OCI-LY7 (cell line): ENCODE results near the gene HNF1A. TPM values are rescaled to one million over a fixed set of nuclear protein-coding genes. Genes with fewer than 3 reads are reported as not detected.

ENCODE experiments used
- BruUV-seq: library from RNA; stranded (reverse); fragments of 400-500 nt; replicated peaks from 2 replicates; lab custom pipeline; 2021; lab: Mats Ljungman, UMichigan
- CTCF ChIA-PET: fragments of 300-600 bp; sonication (Branson Sonifier 250); formaldehyde crosslinking; loops from one replicate; lab custom pipeline; 2022; ENCODE audit warnings: antibody characterized with exemption; ENCODE audit not compliant: unreplicated experiment; lab: Charles Lee
- POLR2A ChIA-PET: fragments of 300-600 bp; sonication (Branson Sonifier 250); formaldehyde crosslinking; loops from one replicate; lab custom pipeline; 2022; ENCODE audit warnings: antibody characterized with exemption; lab: Charles Lee
- DNase-seq: peaks from one replicate; pipeline ENCODE4 v3.0.0-alpha.2; 2015; ENCODE audit warnings: low spot score
- H2AFZ ChIP-seq: fragments of 200-600 bp; sonication (generic), shearing (Covaris generic); 2 replicates; pipeline ENCODE4 v1.6.1; 2014; ENCODE audit warnings: mild to moderate bottlenecking, antibody characterized with exemption, low read length, moderate library complexity
- H3K27ac ChIP-seq: fragments of 200-600 bp; sonication (generic); 2 replicates; pipeline ENCODE4 v1.5.1; 2014; ENCODE audit warnings: mixed run types, low read depth, mild to moderate bottlenecking, moderate library complexity, low read length, inconsistent platforms; ENCODE audit not compliant: poor library complexity, severe bottlenecking
- H3K36me3 ChIP-seq: fragments of 200-600 bp; sonication (generic); 2 replicates; pipeline ENCODE4 v1.6.1; 2014; ENCODE audit warnings: mild to moderate bottlenecking, antibody characterized with exemption, low read length, moderate library complexity, mixed read lengths; ENCODE audit not compliant: insufficient read depth
- H3K4me1 ChIP-seq: fragments of 200-600 bp; sonication (generic); 2 replicates; pipeline ENCODE4 v1.5.1; 2014; ENCODE audit warnings: mild to moderate bottlenecking, low read length; ENCODE audit not compliant: insufficient read depth, poor library complexity, severe bottlenecking
- H3K4me2 ChIP-seq: fragments of 200-600 bp; sonication (generic); 2 replicates; pipeline ENCODE4 v1.6.1; 2014; ENCODE audit warnings: mild to moderate bottlenecking, low read length
- H3K4me3 ChIP-seq: fragments of 200-600 bp; sonication (generic); 2 replicates; pipeline ENCODE4 v1.5.1; 2014; ENCODE audit warnings: mild to moderate bottlenecking, low read depth, low read length; ENCODE audit not compliant: poor library complexity, severe bottlenecking
- H3K79me2 ChIP-seq: fragments of 200-600 bp; sonication (generic); 2 replicates; pipeline ENCODE4 v1.6.1; 2016; ENCODE audit warnings: low read depth, mild to moderate bottlenecking, low read length, moderate library complexity, mixed read lengths; ENCODE audit not compliant: insufficient read depth
- H3K9me2 ChIP-seq: fragments of 200-600 bp; sonication (generic); 2 replicates; pipeline ENCODE4 v1.6.1; 2016; ENCODE audit warnings: mild to moderate bottlenecking, low read length, mixed read lengths; ENCODE audit not compliant: insufficient read depth
- H3K9me3 ChIP-seq: fragments of 200-600 bp; sonication (generic); 2 replicates; pipeline ENCODE4 v1.6.1; 2014; ENCODE audit warnings: mild to moderate bottlenecking, mixed run types, low read length, mixed read lengths
- H4K20me1 ChIP-seq: fragments of 200-600 bp; sonication (generic); 2 replicates; pipeline ENCODE4 v1.6.1; 2014; ENCODE audit warnings: mild to moderate bottlenecking, antibody characterized with exemption, low read length, moderate library complexity, mixed read lengths; ENCODE audit not compliant: insufficient read depth
- CTCF ChIP-seq: fragments of 200-600 bp; sonication (generic); conservative IDR thresholded peaks from 2 replicates; pipeline ENCODE4 v1.5.1; 2014; ENCODE audit warnings: mild to moderate bottlenecking, antibody characterized with exemption, low read length, moderate library complexity, mixed read lengths
- EZH2phosphoT487 ChIP-seq: fragments of 200-600 bp; sonication (generic); IDR thresholded peaks from 2 replicates; pipeline ENCODE4 v1.6.1; 2018; ENCODE audit warnings: low read depth, borderline replicate concordance, mild to moderate bottlenecking, mixed run types, antibody characterized with exemption, low read length, moderate library complexity, mixed read lengths
- intact Hi-C: fragments of 100-400 bp; cut with micrococcal nuclease; formaldehyde crosslinking; loops from one replicate; pipeline ENCODE4 v1.10.0; 2022; ENCODE audit not compliant: unreplicated experiment
- total RNA-seq, 2 experiments: library from RNA; depleted of rRNA in 1 of 2; stranded (reverse); fragments of >200 nt in 1 of 2; shearing (Covaris generic) in 1 of 2; gene quantifications; 2 replicates each; pipeline ENCODE4 v1.2.3, GENCODE V29; 2014 to 2022

The HNF1A gene
- total RNA-seq, 2 experiments from 2014 or later, result not detected

- CTCF ChIA-PET, result no interaction called here
- no peak for DNase-seq
- intact Hi-C loops, result no loop called here
- H3K4me3 ChIP-seq, result no peak overlapping the region
- H2AFZ ChIP-seq, result no peak overlapping the region
- H4K20me1 ChIP-seq, result no peaks in the 10 kb centered on the region
- no peak overlapping the region for H3K27ac ChIP-seq
- H3K4me1 ChIP-seq, result peaks cover 8% of the 10 kb centered on the region
- H3K9me3 ChIP-seq, result no peaks in the 10 kb centered on the region
- H3K4me2 ChIP-seq, result no peak overlapping the region
- no TSS peak for BruUV-seq
- no peaks in the 10 kb centered on the region for H3K9me2 ChIP-seq
- TF ChIP-seq CTCF, result no peak
- POLR2A ChIA-PET, result no interaction called here
- H3K36me3 ChIP-seq, result peaks cover 32% of the 10 kb centered on the region
- no peaks in the 10 kb centered on the region for H3K79me2 ChIP-seq
Observed at GRCh38 chr12:121000530-121000929, 22.2 kb downstream of the HNF1A start.

GRCh38 chr12:121001060-121001459 lies 22.7 kb downstream of the HNF1A start:
- Histone ChIP-seq H3K4me2 (no peak overlapping the region), H4K20me1 (no peaks in the 10 kb centered on the region), H3K4me1 (peaks cover 8% of the 10 kb centered on the region), H3K9me3 (no peaks in the 10 kb centered on the region), H3K9me2 (no peaks in the 10 kb centered on the region), H2AFZ (no peak overlapping the region), H3K36me3 (peaks cover 36% of the 10 kb centered on the region), H3K27ac (no peak overlapping the region), H3K79me2 (no peaks in the 10 kb centered on the region), H3K4me3 (no peak overlapping the region)
- no peak for DNase-seq
- CTCF ChIA-PET, result no interaction called here
- intact Hi-C loops, result no loop called here
- no TSS peak for BruUV-seq
- POLR2A ChIA-PET, result interaction anchor here (0.5 kb wide), 1 partner anchor 105 kb away, joined by 3 read pairs; no protein-coding TSS in a partner anchor
- no peak for TF ChIP-seq CTCF
- TF ChIP-seq EZH2phosphoT487, result no peak

GRCh38 chr12:121001841-121002483 lies 23.6 kb downstream of the HNF1A start:
- H3K4me2 ChIP-seq, result no peak overlapping the region
- TF ChIP-seq CTCF (no peak), EZH2phosphoT487 (no peak)
- no TSS peak for BruUV-seq
- H3K9me2 ChIP-seq, result no peaks in the 10 kb centered on the region
- POLR2A ChIA-PET, result interaction anchor here (0.5 kb wide), 2 partner anchors 105 to 377 kb away, joined by 3 read pairs; no protein-coding TSS in a partner anchor
- H3K79me2 ChIP-seq, result no peaks in the 10 kb centered on the region
- intact Hi-C loops, result no loop called here
- H3K27ac ChIP-seq, result no peak overlapping the region
- no peak for DNase-seq
- no peak overlapping the region for H3K4me3 ChIP-seq
- CTCF ChIA-PET, result no interaction called here
- H3K9me3 ChIP-seq, result no peaks in the 10 kb centered on the region
- peaks cover 8% of the 10 kb centered on the region for H3K4me1 ChIP-seq
- no peaks in the 10 kb centered on the region for H4K20me1 ChIP-seq
- H3K36me3 ChIP-seq, result peaks cover 42% of the 10 kb centered on the region
- H2AFZ ChIP-seq, result no peak overlapping the region
